ENCODE measurements around the gene FLYWCH1.

The FLYWCH1 gene

DNA sequence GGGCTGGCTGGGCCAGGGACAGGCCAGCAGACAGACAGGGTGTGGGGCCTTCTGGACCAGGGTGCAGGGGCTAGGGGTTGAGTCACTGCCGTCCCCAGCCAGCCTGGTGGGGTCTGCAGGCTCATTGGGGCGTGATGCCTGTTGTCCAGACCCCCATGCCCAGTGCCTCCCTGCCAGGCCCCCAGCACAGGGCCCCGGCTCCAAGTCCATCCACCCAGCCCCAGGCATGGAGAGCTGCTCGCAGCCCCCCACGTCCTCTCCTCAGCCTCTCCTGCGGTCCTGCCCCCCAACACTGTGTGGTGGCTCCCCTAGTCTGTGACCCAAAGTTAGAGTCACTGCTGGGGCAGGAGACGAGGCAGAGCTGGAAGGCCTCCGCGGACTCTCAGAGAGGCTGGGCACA, 75.6 kb downstream of the FLYWCH1 start:
- DNase-seq: no peak

DNA sequence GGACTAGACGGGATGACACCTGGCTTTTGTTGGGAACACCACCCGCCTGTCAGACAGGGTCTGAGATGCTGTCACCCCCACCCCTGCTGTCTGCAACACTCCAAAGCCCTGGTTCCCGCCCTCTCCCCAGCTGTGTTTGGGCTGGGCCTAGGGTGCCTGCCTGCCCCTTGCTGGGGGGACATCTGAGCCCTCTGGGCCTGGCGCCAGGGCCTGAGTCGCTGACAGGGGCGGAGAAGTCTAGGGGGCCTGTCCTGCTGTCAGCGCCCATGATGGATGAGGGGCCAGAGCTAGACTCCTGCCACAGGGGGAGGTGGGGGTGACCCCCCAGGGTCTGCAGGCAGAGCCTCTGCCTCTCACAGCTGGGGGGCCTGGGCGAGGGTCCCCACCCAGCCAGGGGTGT, 76.1 kb downstream of the FLYWCH1 start:
- DNase-seq: no peak

DNA sequence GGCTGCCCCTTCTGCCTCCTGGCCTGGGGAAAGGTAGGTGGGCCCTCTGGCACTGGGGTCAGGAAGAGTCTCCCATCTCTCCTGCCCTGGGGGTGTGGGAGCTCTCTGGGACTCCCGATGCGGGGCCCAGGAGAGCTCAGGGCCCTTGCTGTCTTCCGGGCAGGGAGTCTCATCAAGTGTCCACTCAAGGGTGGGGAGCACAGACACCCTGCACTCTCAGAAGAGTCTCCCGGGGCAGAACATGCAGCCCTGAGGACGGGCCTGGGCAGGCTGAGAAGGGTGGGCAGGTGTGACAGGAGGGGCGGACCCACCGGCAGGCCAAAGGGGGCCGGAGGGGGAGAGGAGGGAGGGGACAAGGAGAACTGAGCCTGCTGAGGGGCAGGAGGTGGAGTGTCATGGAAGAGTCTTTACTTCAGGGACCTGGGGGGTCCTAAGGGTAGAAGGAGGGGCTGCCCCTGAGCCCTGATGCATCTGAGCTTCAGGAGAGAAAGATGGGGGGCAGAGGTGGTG, 76.9 kb downstream of the FLYWCH1 start:
- DNase-seq: no peak

DNA sequence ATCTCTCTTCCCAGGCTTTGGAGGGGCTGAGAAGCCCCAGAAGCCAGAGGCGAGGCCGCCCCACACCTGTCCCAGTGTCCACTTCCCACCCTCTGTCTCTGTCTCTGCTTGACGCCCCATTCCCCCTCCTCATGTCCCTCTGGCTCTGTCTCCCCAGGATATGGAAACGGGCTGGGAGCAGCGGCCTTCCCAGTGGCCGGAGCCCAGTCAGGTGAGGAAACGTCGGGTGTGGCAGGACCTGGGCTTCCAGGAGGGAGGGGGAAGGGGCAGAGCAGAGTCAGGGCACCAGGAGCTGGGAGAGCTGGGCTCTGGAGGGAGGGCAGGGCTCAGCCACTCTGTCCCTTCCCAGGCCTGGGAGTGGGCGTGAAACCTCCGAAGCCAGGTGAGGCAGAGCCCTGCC, 79.2 kb downstream of the FLYWCH1 start:
- no peak for DNase-seq

DNA sequence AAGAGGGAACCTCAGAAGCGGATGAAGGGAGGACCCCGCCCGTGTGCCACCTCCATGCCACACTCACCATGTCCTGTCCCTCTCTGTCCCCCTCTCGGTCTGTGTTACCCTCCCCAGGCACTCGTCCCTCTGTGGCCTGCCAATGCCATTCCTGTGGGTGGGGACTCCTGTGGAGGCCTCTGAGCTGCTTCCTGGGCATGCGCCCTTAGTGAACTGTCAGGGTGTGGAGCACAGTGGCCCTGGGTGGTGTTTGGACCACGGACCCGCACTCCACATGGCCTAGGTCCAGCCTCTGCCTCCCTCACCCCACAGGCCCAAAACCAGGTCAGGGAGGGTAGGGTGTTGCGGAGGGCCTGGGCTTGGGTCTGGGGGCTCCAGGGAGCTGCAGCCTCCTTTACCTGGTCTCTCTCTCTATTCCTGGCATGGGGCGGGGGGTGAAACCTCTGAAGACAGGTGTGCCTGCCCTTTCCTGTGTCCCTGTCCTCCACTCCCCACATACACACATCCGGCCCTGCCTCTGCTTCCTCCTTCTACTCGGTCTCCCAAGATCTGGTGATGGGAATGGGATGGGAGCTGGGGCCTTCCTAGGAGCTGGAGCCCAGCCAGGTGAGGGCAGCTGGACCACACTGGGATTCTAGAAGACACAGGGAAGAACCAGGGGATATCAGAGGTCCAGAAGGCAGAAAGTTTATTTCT, 80.0 kb downstream of the FLYWCH1 start:
- no peak for DNase-seq

DNA sequence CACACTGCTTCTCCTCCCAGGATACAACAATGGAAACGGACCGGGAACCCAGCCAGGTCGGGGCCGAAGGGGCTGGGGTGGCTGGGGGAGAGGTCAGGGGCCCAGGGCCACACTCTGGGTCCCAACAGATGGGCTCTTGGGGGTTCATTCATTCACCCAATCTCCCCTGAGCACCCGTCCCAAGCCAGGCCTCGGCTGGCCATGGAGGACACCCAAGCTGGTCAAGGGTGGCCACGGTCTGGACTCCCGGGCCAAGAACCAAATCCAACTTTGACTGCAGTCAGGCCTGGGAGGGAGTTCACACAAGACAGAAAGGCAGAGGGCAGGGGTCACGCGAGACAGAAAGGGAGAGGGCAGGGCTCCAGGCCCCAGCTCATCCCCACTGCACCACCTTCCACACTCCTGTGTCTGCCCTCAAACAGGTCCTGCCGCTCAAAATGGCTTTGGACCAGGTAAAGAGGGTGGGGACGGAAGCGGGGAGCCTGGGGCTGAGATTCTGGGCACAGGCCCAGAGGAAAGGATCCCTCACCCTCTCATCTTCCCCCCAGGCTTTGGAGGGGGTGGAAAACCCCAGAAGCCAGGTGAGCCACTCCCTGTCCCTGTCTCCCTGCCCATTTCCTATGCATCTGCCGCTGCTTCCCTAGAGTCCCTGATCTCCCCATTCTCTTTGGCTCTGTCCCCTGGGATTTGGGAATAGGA, 80.8 kb downstream of the FLYWCH1 start:
- DNase-seq: no peak

DNA sequence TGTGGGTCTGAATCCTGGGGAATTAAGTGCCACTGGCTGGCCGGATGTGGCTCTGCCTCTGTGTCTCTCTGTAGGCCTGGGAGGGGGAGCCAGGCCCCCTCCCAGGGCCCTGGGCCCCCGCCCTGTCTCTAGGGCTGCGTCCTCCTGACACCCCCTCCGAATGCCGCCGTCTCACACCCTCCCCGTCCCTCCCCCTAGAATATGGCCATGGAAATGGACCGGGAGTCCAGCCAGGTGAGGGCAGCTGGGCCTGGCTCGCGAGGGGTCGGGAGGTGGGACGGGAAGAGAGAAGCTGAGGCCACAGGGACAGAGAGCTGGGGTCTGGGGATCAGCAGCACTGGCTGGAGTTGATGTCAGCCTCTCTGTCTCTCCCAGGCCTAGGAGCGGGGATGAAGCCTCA, 84.6 kb downstream of the FLYWCH1 start:
- DNase-seq: no peak

DNA sequence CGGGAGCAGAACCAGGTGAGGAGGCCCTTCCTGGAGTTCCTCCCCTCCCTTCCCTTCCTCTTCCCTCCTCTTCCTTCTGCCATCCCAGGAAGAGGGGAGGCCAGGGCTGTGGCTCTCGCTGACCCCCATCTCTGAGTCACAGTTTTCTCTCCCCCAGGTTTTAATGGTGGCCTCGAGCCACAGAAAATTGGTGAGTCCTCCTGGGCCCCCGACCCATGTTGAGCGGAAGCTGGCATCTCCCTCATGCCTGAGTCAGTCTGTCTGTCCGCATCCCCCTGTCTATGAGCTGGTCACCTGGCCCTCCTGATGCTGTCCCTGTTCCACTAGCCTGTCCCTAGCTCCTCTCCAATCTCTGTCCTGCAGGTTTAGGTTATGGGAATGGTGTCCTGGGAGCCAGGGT, 88.2 kb downstream of the FLYWCH1 start:
- DNase-seq: no peak

DNA sequence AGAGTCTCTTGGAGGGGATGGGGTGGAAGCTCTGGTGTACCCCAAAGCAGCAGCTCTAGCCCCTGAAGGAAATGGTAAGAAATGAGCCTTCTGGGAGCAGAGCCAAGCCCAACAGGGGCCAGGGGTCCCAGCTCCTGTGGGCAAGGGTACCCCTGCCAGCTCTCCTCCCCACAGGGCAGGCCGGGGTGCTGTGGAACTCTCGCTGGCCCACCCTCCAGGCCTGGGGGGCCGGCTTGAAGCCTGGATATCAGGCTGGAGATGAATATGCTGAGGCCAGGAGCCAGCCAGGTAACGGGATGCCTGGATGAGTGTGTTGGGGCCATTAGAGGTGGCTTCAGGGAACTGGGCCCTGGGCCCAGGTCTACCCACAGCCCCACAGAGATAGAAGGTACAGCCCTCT, 88.8 kb downstream of the FLYWCH1 start:
- DNase-seq: no peak

All from activated CD8-positive, alpha-beta memory T cell treated with anti-CD3 and anti-CD28 coated beads for 24 hours (primary cell).